ENCODE results near the gene KLF12. TPM values are rescaled to one million over a fixed set of nuclear protein-coding genes. Genes with fewer than 3 reads are reported as not detected.

KLF12 gene
- total and polyA plus RNA-seq, 2 donors (not counting 3 experiments of a cell fraction or from before 2014, with no cell fraction given): 16.0 to 25.9 TPM

- H3K27me3 ChIP-seq (ENCODE audit: control insufficient read depth in 2 of 2, insufficient read depth in 2 of 2, low read length in 2 of 2): no peaks in the 10 kb centered on the region
- no peaks in the 10 kb centered on the region for H3K9me3 ChIP-seq (replicated peaks; ENCODE audit: control insufficient read depth, insufficient read depth, low read length)
- H3K4me1 ChIP-seq (ENCODE audit: control insufficient read depth, extremely low read depth, insufficient read depth, low read length): no peaks in the 10 kb centered on the region
- dilution Hi-C loops (cut with MboI; ENCODE audit: extremely low pct_ligation_motif_present, low sequenced_read_pairs) (no loop called here), intact Hi-C loops (cut with micrococcal nuclease) (no loop called here)
- CTCF ChIA-PET: no interaction called here
- no peak overlapping the region for H3K9ac ChIP-seq (replicated peaks; ENCODE audit: extremely low read depth, insufficient read depth, low read length)
- no peaks in the 10 kb centered on the region for H3K79me2 ChIP-seq (ENCODE audit: control insufficient read depth, insufficient read depth, low read length)
- no peaks in the 10 kb centered on the region for H3K9me1 ChIP-seq (replicated peaks; ENCODE audit: control insufficient read depth, extremely low read depth, insufficient read depth, low read length)
- H3K4me3 ChIP-seq (replicated peaks in 1 of 3; ENCODE audit: insufficient read depth in 1 of 3, low read depth in 1 of 3, low read length in 3 of 3): no peak overlapping the region
- TF ChIP-seq GATA2 (IDR thresholded peaks at IDR 0.05; ENCODE audit: insufficient read depth, insufficient read length, low read depth, low read length) (no peak), POLR2AphosphoS5 (IDR thresholded peaks at IDR 0.05; ENCODE audit: insufficient read depth, low read depth, low read length) (no peak), MYC (IDR thresholded peaks at IDR 0.05; ENCODE audit: low read depth, low read length) (no peak), FOS (IDR thresholded peaks at IDR 0.05; ENCODE audit: borderline replicate concordance, insufficient read depth, low read length) (no peak), JUN (IDR thresholded peaks at IDR 0.05; ENCODE audit: borderline replicate concordance, insufficient read depth, insufficient read length, low read depth) (no peak), EZH2 (IDR thresholded peaks at IDR 0.05; ENCODE audit: borderline replicate concordance, low read depth, low read length, severe bottlenecking) (no peak), POLR2A (IDR thresholded peaks at IDR 0.05; ENCODE audit: low read depth, low read length) (no peak), MAX (IDR thresholded peaks at IDR 0.05; ENCODE audit: insufficient read depth, insufficient read length) (no peak)
- POLR2A ChIA-PET: no interaction called here
- no peak overlapping the region for H2AFZ ChIP-seq (ENCODE audit: low read depth, low read length)
- BruUV-seq (replicated peaks): no TSS peak
- FAIRE-seq: no peak
- no peak overlapping the region for H3K4me2 ChIP-seq (ENCODE audit: insufficient read depth, low read length)
- no peak for DNase-seq (ENCODE audit: low read depth, low spot score)
- no peaks in the 10 kb centered on the region for H3K36me3 ChIP-seq (ENCODE audit: control insufficient read depth in 2 of 2, extremely low read depth in 1 of 2, insufficient read depth in 2 of 2, low read length in 2 of 2)
- H3K27ac ChIP-seq (ENCODE audit: insufficient read depth, low read depth, low read length): no peak overlapping the region
- H4K20me1 ChIP-seq (replicated peaks; ENCODE audit: control insufficient read depth, extremely low read depth, insufficient read depth, low read length): no peaks in the 10 kb centered on the region
These were observed 10.1 kb upstream of the KLF12 start for GRCh38 chr13:74144269-74144668.

- H3K9me1 ChIP-seq (replicated peaks; ENCODE audit: control insufficient read depth, extremely low read depth, insufficient read depth, low read length): no peaks in the 10 kb centered on the region
- CTCF ChIA-PET: interaction anchor here (0.7 to 1.5 kb wide), 3 partner anchors 49 to 145 kb away, joined by 3 to 5 read pairs (median 4); no protein-coding TSS in a partner anchor
- H3K4me3 ChIP-seq (replicated peaks in 1 of 3; ENCODE audit: insufficient read depth in 1 of 3, low read depth in 1 of 3, low read length in 3 of 3): no peak overlapping the region
- dilution Hi-C loops (cut with MboI; ENCODE audit: extremely low pct_ligation_motif_present, low sequenced_read_pairs): no loop called here
- POLR2A ChIA-PET: no interaction called here
- H3K79me2 ChIP-seq (ENCODE audit: control insufficient read depth, insufficient read depth, low read length): no peaks in the 10 kb centered on the region
- intact Hi-C loops (cut with micrococcal nuclease): no loop called here
- no peak overlapping the region for H3K4me2 ChIP-seq (ENCODE audit: insufficient read depth, low read length)
- H3K36me3 ChIP-seq (ENCODE audit: control insufficient read depth in 2 of 2, extremely low read depth in 1 of 2, insufficient read depth in 2 of 2, low read length in 2 of 2): no peaks in the 10 kb centered on the region
- no TSS peak for BruUV-seq (replicated peaks)
- no peak for DNase-seq (ENCODE audit: low read depth, low spot score)
- H3K9ac ChIP-seq (replicated peaks; ENCODE audit: extremely low read depth, insufficient read depth, low read length): no peak overlapping the region
- H3K27ac ChIP-seq (ENCODE audit: insufficient read depth, low read depth, low read length): no peak overlapping the region
- FAIRE-seq: no peak
- H4K20me1 ChIP-seq (replicated peaks; ENCODE audit: control insufficient read depth, extremely low read depth, insufficient read depth, low read length): no peaks in the 10 kb centered on the region
- TF ChIP-seq POLR2A (IDR thresholded peaks at IDR 0.05; ENCODE audit: low read depth, low read length) (no peak), GATA2 (IDR thresholded peaks at IDR 0.05; ENCODE audit: insufficient read depth, insufficient read length, low read depth, low read length) (no peak), MYC (IDR thresholded peaks at IDR 0.05; ENCODE audit: low read depth, low read length) (no peak), CTCF (IDR thresholded peaks at IDR 0.05; ENCODE audit: extremely low read depth in 1 of 2, insufficient read depth in 1 of 2, low read depth in 1 of 2, low read length in 2 of 2) (no peak), EZH2 (IDR thresholded peaks at IDR 0.05; ENCODE audit: borderline replicate concordance, low read depth, low read length, severe bottlenecking) (no peak), POLR2AphosphoS5 (IDR thresholded peaks at IDR 0.05; ENCODE audit: insufficient read depth, low read depth, low read length) (no peak), FOS (IDR thresholded peaks at IDR 0.05; ENCODE audit: borderline replicate concordance, insufficient read depth, low read length) (no peak), JUN (IDR thresholded peaks at IDR 0.05; ENCODE audit: borderline replicate concordance, insufficient read depth, insufficient read length, low read depth) (no peak), MAX (IDR thresholded peaks at IDR 0.05; ENCODE audit: insufficient read depth, insufficient read length) (no peak)
- no peaks in the 10 kb centered on the region for H3K27me3 ChIP-seq (ENCODE audit: control insufficient read depth in 2 of 2, insufficient read depth in 2 of 2, low read length in 2 of 2)
- no peaks in the 10 kb centered on the region for H3K4me1 ChIP-seq (ENCODE audit: control insufficient read depth, extremely low read depth, insufficient read depth, low read length)
- H3K9me3 ChIP-seq (replicated peaks; ENCODE audit: control insufficient read depth, insufficient read depth, low read length): no peaks in the 10 kb centered on the region
- H2AFZ ChIP-seq (ENCODE audit: low read depth, low read length): no peak overlapping the region
These were observed 8.1 kb upstream of the KLF12 start for GRCh38 chr13:74142257-74142656.

Measured in endothelial cell of umbilical vein (primary cell).